GM13976 (cell line): Measurements from ENCODE around the gene MGP.

ENCODE experiments used
- DNase-seq: peaks from one replicate; pipeline ENCODE4 v3.0.0; 2012; ENCODE audit warnings: low spot score
- CTCF ChIP-seq: IDR thresholded peaks from 2 replicates; pipeline ENCODE4 v1.5.1; 2012; ENCODE audit warnings: borderline replicate concordance, mild to moderate bottlenecking; ENCODE audit not compliant: insufficient read depth; ENCODE audit errors: extremely low read depth, missing control alignments, control extremely low read depth
- in situ Hi-C: fragments of 300-500 bp; cut with MboI; formaldehyde crosslinking; loops from one replicate; pipeline ENCODE4 v1.12.0; 2022; ENCODE audit warnings: low sequenced_read_pairs, mixed read lengths, inconsistent platforms; ENCODE audit not compliant: unreplicated experiment

MGP gene

GRCh38 chr12:14845350-14845750 lies 40.3 kb downstream of the MGP start:
- peak; percentile 67 for TF ChIP-seq CTCF
- peak; percentile 67 for DNase-seq
- in situ Hi-C loops = no loop called here

- no peak for TF ChIP-seq CTCF
- no peak for DNase-seq
- in situ Hi-C loops = loop anchor here (5.0 kb wide), 1 partner anchor 153 kb away; no protein-coding TSS in a partner anchor
Measured at GRCh38 chr12:14844401-14844800, 41.3 kb downstream of the MGP start.

- DNase-seq = no peak
- in situ Hi-C loops = loop anchor here (5.0 kb wide), 1 partner anchor 154 kb away; no protein-coding TSS in a partner anchor
- TF ChIP-seq CTCF = no peak
Measured at GRCh38 chr12:14843425-14843887, 42.2 kb downstream of the MGP start, which contains the start of gene ART4. ART4 (minus strand) TSS chr12:14843526; CDS start chr12:14843113, 413 bp downstream.

- in situ Hi-C loops = loop anchor here (5.0 kb wide), 1 partner anchor 155 kb away; no protein-coding TSS in a partner anchor
- TF ChIP-seq CTCF = no peak
- no peak for DNase-seq
Measured at GRCh38 chr12:14842315-14842714, 43.3 kb downstream of the MGP start.

- TF ChIP-seq CTCF = no peak
- no peak for DNase-seq
- in situ Hi-C loops = loop anchor here (5.0 kb wide), 1 partner anchor 156 kb away; no protein-coding TSS in a partner anchor
Measured at GRCh38 chr12:14841761-14842160, 43.9 kb downstream of the MGP start.

GRCh38 chr12:14840616-14841015 lies 45.0 kb downstream of the MGP start:
- TF ChIP-seq CTCF = no peak
- in situ Hi-C loops = loop anchor here (5.0 kb wide), 1 partner anchor 157 kb away; no protein-coding TSS in a partner anchor
- no peak for DNase-seq
